Epidermal melanocyte (primary cell): ENCODE data around the gene WDR3.

Experiments used
- DNase-seq: peaks from one replicate; pipeline ENCODE4 v3.0.0; 2011; ENCODE audit warnings: low spot score; ENCODE audit not compliant: insufficient read length

Gene WDR3

GRCh38 chr1:117942293-117942692, 12.8 kb downstream of the WDR3 start:
- no peak for DNase-seq

- DNase-seq: no peak
These were observed 22.8 kb downstream of the WDR3 start for GRCh38 chr1:117952386-117952785.

GRCh38 chr1:117959364-117959763, 29.8 kb downstream of the WDR3 start:
- DNase-seq: no peak

GRCh38 chr1:117964290-117965038, 34.9 kb downstream of the WDR3 start:
- no peak for DNase-seq

- DNase-seq: peak; percentile 23
These were observed 37.9 kb downstream of the WDR3 start for GRCh38 chr1:117967477-117967876.

GRCh38 chr1:117967881-117968280, 38.3 kb downstream of the WDR3 start:
- no peak for DNase-seq

- no peak for DNase-seq
These were observed 40.7 kb downstream of the WDR3 start for GRCh38 chr1:117970252-117970651.

GRCh38 chr1:117971777-117972176, 42.2 kb downstream of the WDR3 start:
- no peak for DNase-seq

GRCh38 chr1:117976381-117976780, 46.8 kb downstream of the WDR3 start:
- DNase-seq: no peak

- no peak for DNase-seq
These were observed 52.1 kb downstream of the WDR3 start for GRCh38 chr1:117981455-117982192.

- DNase-seq: no peak
These were observed 55.7 kb downstream of the WDR3 start for GRCh38 chr1:117985239-117985638.

- no peak for DNase-seq
These were observed 56.4 kb downstream of the WDR3 start for GRCh38 chr1:117985973-117986372.

GRCh38 chr1:118004312-118004711, 74.8 kb downstream of the WDR3 start:
- DNase-seq: no peak

GRCh38 chr1:118007391-118007790, 77.9 kb downstream of the WDR3 start:
- DNase-seq: no peak

- no peak for DNase-seq
These were observed 78.5 kb downstream of the WDR3 start for GRCh38 chr1:118008011-118008410.

- peak; percentile 32 for DNase-seq
These were observed 83.1 kb downstream of the WDR3 start for GRCh38 chr1:118012515-118013124.

GRCh38 chr1:118013336-118013735, 83.8 kb downstream of the WDR3 start:
- DNase-seq: no peak

GRCh38 chr1:118013938-118014337, 84.4 kb downstream of the WDR3 start:
- DNase-seq: no peak
